ENCODE measurements around the gene EID3. TPM values are rescaled to one million over a fixed set of nuclear protein-coding genes. Genes with fewer than 3 reads are reported as not detected.
"Not testable (repeated sequence)": the region's sequence is repeated elsewhere in the genome, so short reads cannot be mapped to it uniquely, and the experiment has no call there.

Gene EID3
- total RNA-seq, 1 donor from 2014 or later: 0.76 TPM

- ATAC-seq: no peak
Observed at GRCh38 chr12:104313568-104314241, 10.2 kb downstream of the EID3 start.

GRCh38 chr12:104314242-104314614 is 10.7 kb downstream of the EID3 start:
- ATAC-seq: peak; percentile 65

GRCh38 chr12:104315326-104316224 is 12.0 kb downstream of the EID3 start:
- no peak for ATAC-seq

DNA sequence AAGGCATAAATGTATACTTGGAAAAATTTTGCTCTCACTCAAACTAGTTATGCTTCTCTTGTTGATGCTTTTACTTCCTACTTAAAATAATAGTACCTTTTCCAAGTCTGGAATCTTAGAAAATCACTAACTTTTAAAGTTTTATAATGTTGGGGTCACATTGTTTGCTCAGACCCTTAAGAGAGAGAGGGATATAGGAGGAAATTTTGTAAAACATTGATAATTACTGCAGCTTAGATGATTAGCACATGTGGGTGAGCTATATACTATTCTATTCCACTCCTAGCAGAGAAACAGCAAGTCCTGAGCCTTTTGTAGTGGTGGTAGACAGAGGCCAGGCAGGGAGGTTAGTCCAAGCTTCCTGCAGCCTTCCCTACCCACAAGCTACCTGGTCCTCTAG is 13.4 kb downstream of the EID3 start:
- no peak for ATAC-seq

DNA sequence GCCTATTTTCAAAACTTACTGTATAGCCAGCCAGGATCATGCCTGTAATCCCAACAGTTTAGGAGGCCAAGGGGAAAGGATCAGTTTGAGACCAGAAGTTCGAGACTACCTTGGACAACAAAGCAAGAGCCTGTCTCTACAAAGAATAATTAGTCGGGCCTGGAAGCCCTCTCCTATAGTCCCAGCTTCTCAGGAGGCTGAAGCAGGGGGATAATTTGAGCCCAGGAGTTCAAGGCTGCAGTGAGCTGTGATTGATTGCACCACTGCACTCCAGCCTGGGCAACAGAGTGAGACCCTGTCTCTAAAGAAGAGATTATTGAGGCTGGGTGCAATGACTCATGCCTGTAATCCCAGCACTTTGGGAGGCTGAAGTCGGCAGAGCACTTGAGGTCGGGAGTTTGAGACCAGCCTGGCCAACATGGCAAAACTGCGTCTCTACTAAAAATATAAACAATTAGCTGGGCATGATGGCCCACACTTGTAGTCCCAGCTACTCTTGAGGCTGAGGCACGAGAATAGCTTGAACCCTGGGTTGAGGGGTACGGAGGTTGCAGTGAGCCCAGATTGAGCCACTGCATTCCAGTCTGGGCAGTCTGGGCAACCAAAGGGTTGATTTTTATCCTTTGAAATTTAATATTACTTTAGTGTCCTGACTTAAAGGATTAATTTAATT is 14.1 kb downstream of the EID3 start:
- ATAC-seq: no peak

- no peak for ATAC-seq
Observed at GRCh38 chr12:104319028-104319427, 15.5 kb downstream of the EID3 start.

DNA sequence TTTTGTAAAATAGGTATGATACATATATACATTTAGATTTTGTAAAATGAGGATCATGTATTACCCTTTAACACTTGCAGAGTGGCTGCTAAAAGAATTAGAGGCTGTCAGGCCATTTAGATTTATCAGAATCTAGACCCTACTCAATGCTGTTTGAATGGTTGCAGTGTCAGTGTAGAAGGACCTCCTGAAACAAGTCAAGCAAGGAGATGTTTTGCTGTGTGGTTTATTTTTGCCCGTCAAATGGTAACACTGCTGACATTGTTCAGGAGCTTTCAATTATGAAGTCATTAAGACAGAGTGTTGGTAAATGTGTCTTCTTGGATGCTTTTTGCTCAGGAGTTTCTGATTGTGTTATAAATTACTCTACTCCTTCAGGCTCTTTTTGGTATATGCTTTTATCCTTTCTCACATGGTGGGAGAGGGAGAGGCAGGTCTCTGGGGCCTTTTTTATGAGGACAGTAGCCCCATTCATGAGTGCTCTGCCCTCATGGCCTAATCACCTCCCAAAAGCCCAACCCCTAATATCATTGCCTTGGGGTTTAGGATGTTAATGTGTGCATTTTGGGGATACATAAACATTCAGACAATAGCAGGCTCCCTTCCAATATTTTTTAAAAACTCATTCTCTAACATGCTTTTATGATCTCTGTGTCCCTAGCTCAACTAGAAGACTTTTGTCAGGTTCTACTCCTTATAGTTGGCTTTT is 16.5 kb downstream of the EID3 start:
- no peak for ATAC-seq

DNA sequence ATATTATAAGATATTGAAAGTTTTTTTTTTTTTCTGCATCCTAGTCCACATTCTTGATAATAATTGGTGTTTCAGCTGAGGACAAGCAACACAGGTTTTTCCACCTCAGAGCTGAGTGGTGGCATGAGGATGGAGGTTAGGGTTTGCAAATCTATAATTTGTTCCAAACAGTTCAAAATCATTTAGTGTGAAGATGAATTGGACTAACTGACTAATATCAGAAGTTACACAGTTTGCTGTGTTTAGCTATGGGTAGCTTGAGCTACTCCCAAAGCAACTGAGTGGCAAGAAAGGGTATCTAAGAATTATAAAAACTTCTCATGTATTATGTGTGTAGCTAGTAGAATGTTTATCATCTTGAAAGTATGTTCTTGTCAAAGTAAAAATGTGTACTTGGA is 17.1 kb downstream of the EID3 start:
- ATAC-seq: no peak

DNA sequence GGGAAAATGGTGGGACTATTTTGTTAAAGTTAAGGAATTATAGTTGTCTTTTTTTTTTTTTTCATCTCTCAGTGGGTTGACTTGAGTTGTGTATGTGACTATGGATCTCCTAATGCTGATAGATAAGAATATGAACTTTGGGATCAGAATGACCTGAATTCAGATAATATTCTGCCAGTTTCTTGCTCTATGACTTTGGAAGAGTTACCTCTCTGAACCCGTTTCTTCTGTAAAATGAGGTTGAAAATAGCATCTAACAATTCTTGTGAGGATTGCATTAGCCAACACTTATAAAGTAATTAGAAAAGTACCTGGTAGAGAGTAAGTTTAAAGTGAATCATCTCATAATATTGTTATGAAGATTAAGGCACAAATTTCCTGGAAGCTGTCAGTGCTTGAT is 18.4 kb downstream of the EID3 start:
- ATAC-seq: no peak

DNA sequence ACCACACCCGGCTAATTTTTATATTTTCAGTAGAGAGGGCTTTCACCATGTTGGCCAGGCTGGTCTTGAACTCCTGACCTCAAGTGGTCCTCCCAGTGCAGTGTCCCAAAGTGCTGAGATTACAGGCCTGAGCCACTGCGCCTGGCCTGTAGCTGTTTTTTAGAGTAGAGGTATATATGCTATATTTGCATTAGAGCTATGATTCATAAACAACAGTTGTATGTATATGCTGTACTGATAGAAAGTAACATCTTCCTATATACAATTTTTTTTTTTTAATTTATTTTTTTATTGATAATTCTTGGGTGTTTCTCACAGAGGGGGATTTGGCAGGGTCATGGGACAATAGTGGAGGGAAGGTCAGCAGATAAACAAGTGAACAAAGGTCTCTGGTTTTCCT is 19.0 kb downstream of the EID3 start:
- ATAC-seq: not testable (repeated sequence)

GRCh38 chr12:104323899-104324298 is 20.4 kb downstream of the EID3 start:
- ATAC-seq: no peak

GRCh38 chr12:104328278-104328677 is 24.7 kb downstream of the EID3 start:
- not testable (repeated sequence) for ATAC-seq

DNA sequence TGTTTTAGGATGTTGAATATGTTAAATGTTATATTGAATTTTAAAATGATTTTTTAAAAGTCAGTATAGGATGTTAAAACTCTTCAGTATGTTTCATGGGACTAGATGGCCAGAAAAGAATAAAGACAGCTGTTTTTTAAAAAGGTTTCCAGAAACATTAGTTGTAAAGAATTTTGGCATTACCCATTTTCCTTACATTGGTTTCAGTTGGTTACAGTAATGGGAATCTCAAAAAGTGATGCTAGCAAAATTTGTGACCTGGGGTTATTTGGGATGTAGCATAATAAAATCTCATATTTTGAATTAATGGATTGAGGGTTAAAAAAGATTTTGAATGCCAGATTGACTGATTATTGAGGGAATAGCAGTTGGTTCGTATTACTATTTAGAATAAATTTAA is 25.3 kb downstream of the EID3 start:
- ATAC-seq: no peak

DNA sequence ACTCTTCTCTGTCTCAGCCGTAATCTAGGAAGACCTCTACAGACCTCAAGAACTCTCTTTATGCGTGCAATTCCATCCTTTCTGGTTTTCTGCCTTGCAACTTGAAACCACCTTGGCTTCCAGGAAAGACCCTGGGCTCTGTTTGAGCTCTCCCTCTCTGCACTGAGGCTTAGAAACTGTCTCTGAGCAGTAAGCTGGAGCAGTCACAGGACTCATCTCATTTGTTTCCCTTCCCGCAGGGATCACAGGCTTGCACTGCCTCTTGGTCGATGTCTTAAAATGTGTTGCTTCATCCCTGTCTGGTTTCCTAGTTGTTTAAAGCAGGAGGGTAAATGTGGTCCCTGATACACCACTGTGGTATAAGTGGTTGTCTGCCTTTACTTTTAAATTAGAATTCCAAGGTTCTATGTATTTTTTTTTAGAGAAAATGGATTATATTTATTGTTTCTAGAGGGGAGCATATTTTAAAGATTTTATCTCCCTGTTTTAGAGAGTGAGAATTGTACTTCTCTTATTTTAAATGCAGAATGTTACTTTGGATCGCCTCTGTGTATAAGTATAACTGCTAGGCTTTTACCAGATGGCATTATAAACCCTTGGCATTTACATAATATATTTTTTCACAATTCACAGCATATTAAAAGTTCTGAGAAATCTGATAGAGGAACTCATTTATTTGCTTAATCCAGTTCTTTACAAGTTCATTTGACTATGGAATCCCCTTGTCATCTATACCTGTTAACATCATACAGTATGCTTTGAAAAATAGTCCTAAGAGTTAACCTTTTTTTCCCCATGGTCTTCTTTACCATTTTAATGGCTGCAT is 26.4 kb downstream of the EID3 start:
- ATAC-seq: no peak

- ATAC-seq: no peak
Observed at GRCh38 chr12:104331376-104331775, 27.8 kb downstream of the EID3 start.

DNA sequence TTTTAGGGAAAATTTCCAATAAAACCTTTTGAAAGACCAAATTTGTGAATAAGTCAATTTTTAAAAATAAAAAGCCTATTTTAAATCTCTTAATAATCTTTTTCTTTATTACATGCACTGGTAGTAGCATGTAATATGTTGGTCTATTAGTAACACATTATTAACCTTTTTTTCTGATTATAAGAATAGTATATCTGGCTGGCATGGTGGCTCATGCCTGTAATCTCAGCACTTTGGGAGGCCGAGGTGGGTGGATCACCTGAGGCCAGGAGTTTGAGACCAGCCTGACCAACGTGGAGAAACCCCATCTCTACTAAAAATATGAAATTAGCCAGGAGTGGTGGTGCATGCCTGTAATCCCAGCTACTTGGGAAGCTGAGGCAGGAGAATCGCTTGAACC is 28.7 kb downstream of the EID3 start:
- ATAC-seq: not testable (repeated sequence)

- ATAC-seq: no peak
Observed at GRCh38 chr12:104333692-104334255, 30.2 kb downstream of the EID3 start.

GRCh38 chr12:104334581-104334980 is 31.0 kb downstream of the EID3 start:
- no peak for ATAC-seq

GRCh38 chr12:104336115-104336514 is 32.6 kb downstream of the EID3 start:
- no peak for ATAC-seq

DNA sequence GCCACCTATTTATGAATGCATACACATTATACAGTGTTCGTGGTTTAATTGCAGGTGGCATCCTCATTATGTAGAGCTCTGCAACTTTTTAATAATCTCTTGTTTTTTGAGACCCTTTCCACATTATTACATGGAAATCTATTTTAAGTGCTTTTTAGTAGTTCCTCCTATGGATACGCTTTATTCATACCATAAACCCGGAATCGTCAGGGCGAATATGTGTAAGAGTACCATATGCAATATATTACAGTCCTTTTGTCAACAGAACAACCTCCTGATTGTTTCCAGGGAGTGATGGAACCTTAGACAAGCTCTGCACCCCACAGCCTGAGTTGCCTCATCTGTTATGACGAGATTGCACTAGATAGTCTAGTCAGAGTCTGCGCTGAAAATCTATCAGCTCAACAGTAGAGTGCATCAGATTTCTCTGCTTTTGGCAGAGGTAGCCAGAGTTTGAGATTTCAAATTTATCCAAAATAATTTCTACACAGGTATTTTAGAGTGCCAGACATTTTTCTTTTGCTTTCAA is 33.6 kb downstream of the EID3 start:
- ATAC-seq: no peak

DNA sequence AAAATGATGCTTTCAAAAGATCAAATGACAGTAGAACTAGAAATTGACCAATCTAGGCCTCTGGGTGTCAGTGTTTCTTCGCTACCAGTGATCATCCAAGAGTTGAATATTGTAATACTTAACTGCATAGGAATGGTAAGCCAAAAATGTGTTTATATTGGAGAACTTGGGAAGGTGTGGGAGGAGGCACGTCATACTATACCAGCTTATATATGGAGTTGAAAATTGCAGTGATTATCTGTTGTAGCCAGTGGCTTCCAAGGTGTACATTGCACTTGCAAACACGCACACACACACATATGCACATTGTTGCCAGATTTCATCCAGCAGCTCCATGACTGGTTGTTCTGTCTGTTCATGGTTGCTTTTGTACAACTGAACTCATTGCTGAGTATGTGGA is 36.1 kb downstream of the EID3 start:
- no peak for ATAC-seq
